Upper lobe of left lung (tissue), 4 donors: ENCODE data around the gene FHIP1B.

Source experiments
- POLR2A ChIP-seq, 4 donors: fragments of 450-650 bp; IDR thresholded peaks; one replicate each; pipeline ENCODE4 v1.5.1; 2016 to 2017; ENCODE audit warnings: antibody characterized with exemption in 4 of 4, mild to moderate bottlenecking in 2 of 4
- TF ChIP-seq, protein P1 (sequence below), 6 experiments: fragments of 450-650 bp in 4 of 6; fragments of 200-600 bp in 2 of 6; sonication (generic) in 2 of 6; IDR thresholded peaks; one replicate each; pipeline ENCODE4 v1.5.1; 2016 to 2019; ENCODE audit warnings: antibody characterized with exemption in 6 of 6

DNA sequence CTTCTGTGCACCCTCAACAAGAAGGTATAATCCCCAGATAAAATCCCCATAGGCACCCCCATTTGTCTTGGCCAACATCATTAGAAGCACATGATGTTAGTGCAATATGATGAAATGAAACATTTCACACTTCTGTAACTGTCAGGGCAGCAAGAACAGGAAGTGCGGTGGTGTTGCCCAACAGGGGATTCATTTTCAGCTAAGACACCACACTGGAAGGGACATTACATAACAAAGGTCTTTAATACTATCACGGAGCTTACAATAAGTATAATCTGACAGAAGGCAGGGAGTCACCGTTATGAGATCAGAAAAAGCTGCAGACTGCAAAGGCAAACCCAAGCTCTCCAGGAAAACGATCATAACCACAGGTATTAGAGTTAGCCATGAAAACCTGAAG, 33.5 kb downstream of the FHIP1B start:
- TF ChIP-seq, protein P1, sequence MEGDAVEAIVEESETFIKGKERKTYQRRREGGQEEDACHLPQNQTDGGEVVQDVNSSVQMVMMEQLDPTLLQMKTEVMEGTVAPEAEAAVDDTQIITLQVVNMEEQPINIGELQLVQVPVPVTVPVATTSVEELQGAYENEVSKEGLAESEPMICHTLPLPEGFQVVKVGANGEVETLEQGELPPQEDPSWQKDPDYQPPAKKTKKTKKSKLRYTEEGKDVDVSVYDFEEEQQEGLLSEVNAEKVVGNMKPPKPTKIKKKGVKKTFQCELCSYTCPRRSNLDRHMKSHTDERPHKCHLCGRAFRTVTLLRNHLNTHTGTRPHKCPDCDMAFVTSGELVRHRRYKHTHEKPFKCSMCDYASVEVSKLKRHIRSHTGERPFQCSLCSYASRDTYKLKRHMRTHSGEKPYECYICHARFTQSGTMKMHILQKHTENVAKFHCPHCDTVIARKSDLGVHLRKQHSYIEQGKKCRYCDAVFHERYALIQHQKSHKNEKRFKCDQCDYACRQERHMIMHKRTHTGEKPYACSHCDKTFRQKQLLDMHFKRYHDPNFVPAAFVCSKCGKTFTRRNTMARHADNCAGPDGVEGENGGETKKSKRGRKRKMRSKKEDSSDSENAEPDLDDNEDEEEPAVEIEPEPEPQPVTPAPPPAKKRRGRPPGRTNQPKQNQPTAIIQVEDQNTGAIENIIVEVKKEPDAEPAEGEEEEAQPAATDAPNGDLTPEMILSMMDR (IDR thresholded peaks at IDR 0.05), result no peak
- TF ChIP-seq POLR2A (IDR thresholded peaks at IDR 0.05), result no peak
